Mesendoderm (in vitro differentiated cells): Measurements from ENCODE around the gene ASCC2.

Source experiments
- DNase-seq: peaks from one replicate; pipeline ENCODE4 v3.0.0; 2013
- H2AK5ac ChIP-seq: 2 replicates; pipeline ENCODE4 v1.6.1; 2013; ENCODE audit warnings: low read length, inconsistent platforms
- H2BK120ac ChIP-seq: 2 replicates; pipeline ENCODE4 v1.6.1; 2013; ENCODE audit warnings: low read depth, mild to moderate bottlenecking, low read length, moderate library complexity, mixed read lengths
- H2BK15ac ChIP-seq: replicated peaks from 2 replicates; pipeline ENCODE4 v1.6.1; 2013; ENCODE audit warnings: low read depth, mild to moderate bottlenecking, moderate library complexity
- H2BK5ac ChIP-seq: 2 replicates; pipeline ENCODE4 v1.6.1; 2013; ENCODE audit warnings: low read length, inconsistent platforms
- H3K18ac ChIP-seq: 2 replicates; pipeline ENCODE4 v1.6.1; 2013; ENCODE audit warnings: mild to moderate bottlenecking, low read length, mixed read lengths
- H3K23ac ChIP-seq: one replicate; pipeline ENCODE4 v1.6.1; 2013; ENCODE audit warnings: low read length
- H3K27ac ChIP-seq: 2 replicates; pipeline ENCODE4 v1.5.1; 2013; ENCODE audit warnings: low read depth, mild to moderate bottlenecking, inconsistent platforms, low read length, moderate library complexity
- H3K27me3 ChIP-seq: 2 replicates; pipeline ENCODE4 v1.6.1; 2013; ENCODE audit warnings: low read length, control low read depth, mild to moderate bottlenecking, inconsistent platforms; ENCODE audit not compliant: insufficient read depth, poor library complexity
- H3K36me3 ChIP-seq: 2 replicates; pipeline ENCODE4 v1.6.1; 2013; ENCODE audit warnings: low read length, inconsistent platforms; ENCODE audit not compliant: control insufficient read depth, insufficient read depth
- H3K4ac ChIP-seq: one replicate; pipeline ENCODE4 v1.6.1; 2013; ENCODE audit warnings: low read depth, mild to moderate bottlenecking, low read length, moderate library complexity
- H3K4me1 ChIP-seq: 2 replicates; pipeline ENCODE4 v1.6.1; 2013; ENCODE audit warnings: low read depth, low read length, inconsistent platforms; ENCODE audit not compliant: control insufficient read depth
- H3K4me2 ChIP-seq: 2 replicates; pipeline ENCODE4 v1.6.1; 2013; ENCODE audit warnings: low read length
- H3K4me3 ChIP-seq: 2 replicates; pipeline ENCODE4 v1.5.1; 2013; ENCODE audit warnings: mild to moderate bottlenecking, low read length
- H3K56ac ChIP-seq: one replicate; pipeline ENCODE4 v1.6.1; 2013; ENCODE audit warnings: low read length
- H3K79me1 ChIP-seq: 2 replicates; pipeline ENCODE4 v1.6.1; 2013; ENCODE audit warnings: low read length, inconsistent platforms
- H3K79me2 ChIP-seq: 2 replicates; pipeline ENCODE4 v1.6.1; 2013; ENCODE audit warnings: mild to moderate bottlenecking, low read length; ENCODE audit not compliant: control insufficient read depth, insufficient read depth
- H3K9ac ChIP-seq: 2 replicates; pipeline ENCODE4 v1.6.1; 2013; ENCODE audit warnings: low read length, inconsistent platforms
- H4K5ac ChIP-seq: one replicate; pipeline ENCODE4 v1.6.1; 2013; ENCODE audit warnings: low read length
- H4K8ac ChIP-seq: one replicate; pipeline ENCODE4 v1.6.1; 2013; ENCODE audit warnings: low read depth, mild to moderate bottlenecking, control low read depth, low read length, moderate library complexity
- WGBS: extraction: QIAGEN DNeasy Blood & Tissue Kit; methylation state at CpG from one replicate; pipeline ENCODE4 v1.1.7; 2013; ENCODE audit warnings: low lambda C conversion rate, missing lambda C conversion rate; ENCODE audit not compliant: insufficient coverage; ENCODE audit errors: extremely low coverage; 5-methylcytosine and 5-hydroxymethylcytosine counted together

Gene ASCC2

GRCh38 chr22:29748248-29748893 lies 89.7 kb downstream of the ASCC2 start:
- no peaks in the 10 kb centered on the region for H3K79me1 ChIP-seq
- no peaks in the 10 kb centered on the region for H3K36me3 ChIP-seq
- H4K5ac ChIP-seq, result no peak overlapping the region
- H3K4me1 ChIP-seq, result no peaks in the 10 kb centered on the region
- H3K4ac ChIP-seq, result no peak overlapping the region
- H3K56ac ChIP-seq, result no peak overlapping the region
- no peaks in the 10 kb centered on the region for H3K79me2 ChIP-seq
- no peak overlapping the region for H3K4me3 ChIP-seq
- no peaks in the 10 kb centered on the region for H3K27me3 ChIP-seq
- H2AK5ac ChIP-seq, result no peak overlapping the region
- no peak overlapping the region for H2BK120ac ChIP-seq
- H4K8ac ChIP-seq, result no peak overlapping the region
- no peak for DNase-seq
- H3K4me2 ChIP-seq, result no peak overlapping the region
- no peak overlapping the region for H3K23ac ChIP-seq
- no peak overlapping the region for H2BK5ac ChIP-seq
- no peak overlapping the region for H2BK15ac ChIP-seq
- H3K9ac ChIP-seq, result no peak overlapping the region
- no peak overlapping the region for H3K18ac ChIP-seq
- no peak overlapping the region for H3K27ac ChIP-seq
- WGBS, result no CpG with 5 or more reads among the region's 9 CpGs

DNA sequence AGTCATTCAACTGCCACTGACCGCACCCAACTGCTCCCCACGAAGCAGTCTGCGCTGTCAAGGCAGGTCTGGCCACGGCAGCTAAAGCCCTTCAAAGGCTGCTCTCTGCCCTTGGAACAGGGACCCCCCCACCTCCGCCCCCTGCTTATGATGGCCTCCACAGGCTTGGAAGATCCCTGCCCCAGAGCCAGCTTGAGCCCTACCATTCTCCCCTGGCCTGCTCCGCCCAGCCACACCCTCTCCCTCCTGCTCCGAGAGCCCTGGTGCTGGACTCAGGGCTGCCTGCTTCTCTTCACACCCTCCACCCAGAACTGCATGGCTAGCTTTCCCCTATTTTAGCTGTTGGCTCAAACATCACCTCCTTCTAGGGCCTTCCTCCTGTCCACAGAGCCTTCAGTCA lies 90.2 kb downstream of the ASCC2 start:
- no CpG with 5 or more reads among the region's 7 CpGs for WGBS
- Histone ChIP-seq H2BK15ac (no peak overlapping the region), H3K36me3 (no peaks in the 10 kb centered on the region), H3K27ac (no peak overlapping the region), H4K5ac (no peak overlapping the region), H3K18ac (no peak overlapping the region), H3K56ac (no peak overlapping the region), H3K4me1 (no peaks in the 10 kb centered on the region), H3K27me3 (no peaks in the 10 kb centered on the region), H2AK5ac (no peak overlapping the region), H3K4me3 (no peak overlapping the region), H3K23ac (no peak overlapping the region), H2BK5ac (no peak overlapping the region), H4K8ac (no peak overlapping the region), H3K79me2 (no peaks in the 10 kb centered on the region), H3K4me2 (no peak overlapping the region), H3K9ac (no peak overlapping the region), H3K4ac (no peak overlapping the region), H3K79me1 (no peaks in the 10 kb centered on the region), H2BK120ac (no peak overlapping the region)
- no peak for DNase-seq

DNA sequence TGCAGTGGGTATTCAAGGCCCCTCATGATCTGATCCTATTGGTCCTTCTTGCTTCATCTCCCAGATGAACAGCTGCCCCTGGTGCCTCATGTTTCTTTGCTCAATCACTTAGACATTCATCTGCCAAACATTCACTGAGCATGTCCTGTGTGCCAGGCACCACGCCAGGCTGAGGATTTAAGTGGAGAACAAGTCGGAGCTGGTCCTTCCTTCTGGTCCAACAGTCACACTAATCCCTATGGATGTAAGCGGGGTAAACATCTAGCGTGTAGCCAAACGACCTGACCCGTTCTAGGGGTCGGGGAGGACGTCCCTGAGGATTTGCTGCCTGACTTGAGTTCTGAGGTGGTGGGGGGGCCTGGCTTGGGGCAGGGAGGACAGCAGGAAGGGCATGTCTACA lies 93.2 kb downstream of the ASCC2 start:
- H3K9ac ChIP-seq, result no peak overlapping the region
- H2BK5ac ChIP-seq, result no peak overlapping the region
- H3K4me2 ChIP-seq, result no peak overlapping the region
- H2BK120ac ChIP-seq, result no peak overlapping the region
- no peak overlapping the region for H2BK15ac ChIP-seq
- no peak overlapping the region for H3K4me3 ChIP-seq
- no peak overlapping the region for H4K8ac ChIP-seq
- no peak overlapping the region for H3K18ac ChIP-seq
- H3K27ac ChIP-seq, result no peak overlapping the region
- no peaks in the 10 kb centered on the region for H3K36me3 ChIP-seq
- H3K79me1 ChIP-seq, result no peaks in the 10 kb centered on the region
- H3K23ac ChIP-seq, result no peak overlapping the region
- DNase-seq, result no peak
- no peaks in the 10 kb centered on the region for H3K4me1 ChIP-seq
- no CpG with 5 or more reads among the region's 8 CpGs for WGBS
- H2AK5ac ChIP-seq, result no peak overlapping the region
- no peak overlapping the region for H3K56ac ChIP-seq
- no peak overlapping the region for H4K5ac ChIP-seq
- H3K79me2 ChIP-seq, result no peaks in the 10 kb centered on the region
- H3K4ac ChIP-seq, result no peak overlapping the region
- no peaks in the 10 kb centered on the region for H3K27me3 ChIP-seq

- no peak overlapping the region for H3K27ac ChIP-seq
Observed at GRCh38 chr22:29742326-29742725, 95.7 kb downstream of the ASCC2 start.

DNA sequence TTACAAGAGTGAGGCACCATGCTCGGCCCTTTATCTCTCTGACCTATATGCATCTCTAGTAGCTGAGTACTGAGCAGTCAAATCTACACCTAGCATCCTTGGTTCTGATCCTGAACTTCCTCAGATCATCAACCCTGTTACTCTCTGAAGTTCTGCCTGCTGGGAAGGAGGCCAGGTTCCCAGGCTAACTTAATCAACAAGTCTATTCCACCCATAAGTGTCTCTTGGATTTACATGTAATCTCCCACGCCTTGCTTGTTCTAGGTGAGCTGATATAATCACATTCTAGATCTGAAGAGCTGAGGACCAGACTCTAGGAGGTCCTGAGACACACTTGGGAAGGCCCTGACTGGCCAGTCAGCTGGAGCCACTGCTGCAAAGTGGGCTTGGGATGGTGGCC lies 96.1 kb downstream of the ASCC2 start:
- no peak overlapping the region for H3K9ac ChIP-seq
- no peak overlapping the region for H3K18ac ChIP-seq
- H3K4ac ChIP-seq, result no peak overlapping the region
- no peak overlapping the region for H3K4me3 ChIP-seq
- no peak overlapping the region for H4K8ac ChIP-seq
- no CpG with 5 or more reads among the region's 2 CpGs for WGBS
- H3K27me3 ChIP-seq, result no peaks in the 10 kb centered on the region
- no peaks in the 10 kb centered on the region for H3K36me3 ChIP-seq
- no peak overlapping the region for H3K27ac ChIP-seq
- H2AK5ac ChIP-seq, result no peak overlapping the region
- no peaks in the 10 kb centered on the region for H3K4me1 ChIP-seq
- H4K5ac ChIP-seq, result no peak overlapping the region
- DNase-seq, result no peak
- no peaks in the 10 kb centered on the region for H3K79me2 ChIP-seq
- no peaks in the 10 kb centered on the region for H3K79me1 ChIP-seq
- no peak overlapping the region for H3K56ac ChIP-seq
- H3K4me2 ChIP-seq, result no peak overlapping the region
- no peak overlapping the region for H3K23ac ChIP-seq
- no peak overlapping the region for H2BK5ac ChIP-seq
- H2BK15ac ChIP-seq, result no peak overlapping the region
- no peak overlapping the region for H2BK120ac ChIP-seq

More at GRCh38 chr22:29742326-29742725, 95.7 kb downstream of the ASCC2 start:
- Histone ChIP-seq H2BK120ac (no peak overlapping the region), H4K5ac (no peak overlapping the region), H3K36me3 (no peaks in the 10 kb centered on the region), H4K8ac (no peak overlapping the region), H3K18ac (no peak overlapping the region), H3K4ac (no peak overlapping the region), H3K4me1 (no peaks in the 10 kb centered on the region), H2BK15ac (no peak overlapping the region), H3K27me3 (no peaks in the 10 kb centered on the region), H3K4me3 (no peak overlapping the region), H3K23ac (no peak overlapping the region), H3K4me2 (no peak overlapping the region), H3K9ac (no peak overlapping the region), H3K56ac (no peak overlapping the region), H2BK5ac (no peak overlapping the region), H3K79me1 (no peaks in the 10 kb centered on the region), H3K79me2 (no peaks in the 10 kb centered on the region), H2AK5ac (no peak overlapping the region)
- DNase-seq, result no peak
- no CpG with 5 or more reads among the region's 13 CpGs for WGBS

DNA sequence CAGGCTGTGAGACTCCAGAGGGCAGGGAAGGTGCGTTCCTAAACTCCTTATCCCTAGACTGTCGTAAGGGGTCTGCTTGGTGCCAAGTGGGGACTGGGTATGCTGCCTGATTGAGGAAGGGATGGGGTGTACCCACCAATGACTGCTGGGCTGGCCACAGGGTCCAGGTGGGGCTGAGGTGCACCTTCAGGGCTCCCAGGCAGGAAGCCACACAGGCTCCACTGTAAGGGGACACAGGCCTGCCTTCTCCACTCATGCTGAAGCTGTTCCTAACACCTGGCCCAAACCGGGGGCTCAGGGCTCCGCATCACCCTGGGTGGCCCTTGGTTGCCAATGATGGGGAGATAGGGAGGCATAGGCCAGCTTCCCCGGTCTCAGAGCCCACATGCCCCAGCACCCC lies 97.9 kb downstream of the ASCC2 start:
- no peak overlapping the region for H3K23ac ChIP-seq
- no peaks in the 10 kb centered on the region for H3K4me1 ChIP-seq
- no peak overlapping the region for H3K27ac ChIP-seq
- H3K4ac ChIP-seq, result no peak overlapping the region
- H3K4me2 ChIP-seq, result no peak overlapping the region
- H3K79me2 ChIP-seq, result no peaks in the 10 kb centered on the region
- no peak overlapping the region for H2AK5ac ChIP-seq
- H2BK120ac ChIP-seq, result no peak overlapping the region
- no peak overlapping the region for H3K9ac ChIP-seq
- H3K18ac ChIP-seq, result no peak overlapping the region
- H2BK15ac ChIP-seq, result no peak overlapping the region
- no peak overlapping the region for H2BK5ac ChIP-seq
- no peak overlapping the region for H4K8ac ChIP-seq
- no peak overlapping the region for H4K5ac ChIP-seq
- H3K79me1 ChIP-seq, result no peaks in the 10 kb centered on the region
- no peaks in the 10 kb centered on the region for H3K27me3 ChIP-seq
- no peak overlapping the region for H3K4me3 ChIP-seq
- H3K36me3 ChIP-seq, result no peaks in the 10 kb centered on the region
- no CpG with 5 or more reads among the region's 5 CpGs for WGBS
- no peak overlapping the region for H3K56ac ChIP-seq
- DNase-seq, result no peak
